Spleen (tissue), 7 donors: ENCODE data around the gene NPR2.

Experiments
- POLR2A ChIP-seq, 3 donors: fragments of 450-650 bp; IDR thresholded peaks; one replicate each; pipeline ENCODE4 v1.5.1; 2017; ENCODE audit warnings: antibody characterized with exemption in 3 of 3, mild to moderate bottlenecking in 1 of 3
- POLR2AphosphoS5 ChIP-seq, 3 donors: sonication (generic); formaldehyde crosslinking; IDR thresholded peaks; one replicate each; pipeline ENCODE4 v1.5.1; 2017; ENCODE audit warnings: antibody characterized with exemption in 3 of 3
- TF ChIP-seq, protein P1 (sequence below), 11 experiments: fragments of 200-600 bp in 7 of 11; fragments of 450-650 bp in 4 of 11; sonication (generic) in 4 of 11; IDR thresholded peaks in 8 of 11; conservative IDR thresholded peaks in 3 of 11; 1 replicate in 7 of 11; 2 replicates in 4 of 11; pipeline versions ENCODE4 v1.4.0 to v1.8.0; 2016 to 2021; ENCODE audit warnings: antibody characterized with exemption in 11 of 11, inconsistent platforms in 4 of 11, mild to moderate bottlenecking in 1 of 11
- donor health status: DM: no; HTN: no; CAD: no; lungs with moderate emphysema.
- donor health status: DM: no; HTN: no; CAD: no.
- donor health status: DM: no; HTN: no; CAD: no.

GRCh38 chr9:35756275-35757225 is 34.8 kb upstream of the NPR2 start:
- TF ChIP-seq POLR2A (IDR thresholded peaks at IDR 0.05) (no peak), POLR2AphosphoS5 (IDR thresholded peaks at IDR 0.05) (peak; percentile 66 to 86 (median 78))
- TF ChIP-seq, protein P1, sequence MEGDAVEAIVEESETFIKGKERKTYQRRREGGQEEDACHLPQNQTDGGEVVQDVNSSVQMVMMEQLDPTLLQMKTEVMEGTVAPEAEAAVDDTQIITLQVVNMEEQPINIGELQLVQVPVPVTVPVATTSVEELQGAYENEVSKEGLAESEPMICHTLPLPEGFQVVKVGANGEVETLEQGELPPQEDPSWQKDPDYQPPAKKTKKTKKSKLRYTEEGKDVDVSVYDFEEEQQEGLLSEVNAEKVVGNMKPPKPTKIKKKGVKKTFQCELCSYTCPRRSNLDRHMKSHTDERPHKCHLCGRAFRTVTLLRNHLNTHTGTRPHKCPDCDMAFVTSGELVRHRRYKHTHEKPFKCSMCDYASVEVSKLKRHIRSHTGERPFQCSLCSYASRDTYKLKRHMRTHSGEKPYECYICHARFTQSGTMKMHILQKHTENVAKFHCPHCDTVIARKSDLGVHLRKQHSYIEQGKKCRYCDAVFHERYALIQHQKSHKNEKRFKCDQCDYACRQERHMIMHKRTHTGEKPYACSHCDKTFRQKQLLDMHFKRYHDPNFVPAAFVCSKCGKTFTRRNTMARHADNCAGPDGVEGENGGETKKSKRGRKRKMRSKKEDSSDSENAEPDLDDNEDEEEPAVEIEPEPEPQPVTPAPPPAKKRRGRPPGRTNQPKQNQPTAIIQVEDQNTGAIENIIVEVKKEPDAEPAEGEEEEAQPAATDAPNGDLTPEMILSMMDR (IDR thresholded peaks at IDR 0.05 in 8 of 11, conservative IDR thresholded peaks at IDR 0.05 in 3 of 11): peak; percentile 49 to 78 (median 68)
